CD4-positive, alpha-beta memory T cell (primary cell): ENCODE data around the gene KCNN2. TPM values are rescaled to one million over a fixed set of nuclear protein-coding genes. Genes with fewer than 3 reads are reported as not detected.

ENCODE experiments used
- CTCF ChIA-PET: fragments of 350-600 bp; sonication (Branson Sonifier 250); formaldehyde crosslinking; loops from one replicate; lab custom pipeline; 2021; ENCODE audit warnings: inconsistent platforms; ENCODE audit not compliant: partially characterized antibody; lab: Charles Lee
- POLR2A ChIA-PET: fragments of 350-600 bp; sonication (Branson Sonifier 250); formaldehyde crosslinking; loops from one replicate; lab custom pipeline; 2021; ENCODE audit not compliant: partially characterized antibody; lab: Charles Lee
- DNase-seq, 5 donors: peaks; one replicate each; pipeline versions ENCODE4 v3.0.0 to v3.0.0-alpha.2; 2020 to 2022; ENCODE audit warnings: mixed read lengths in 1 of 5
- H3K27ac ChIP-seq: one replicate; pipeline ENCODE4 v1.7.0; 2013; ENCODE audit warnings: low read depth, low read length
- H3K27me3 ChIP-seq: 2 replicates; pipeline ENCODE4 v1.7.0; 2013; ENCODE audit warnings: mild to moderate bottlenecking, low read length, moderate library complexity; ENCODE audit not compliant: insufficient read depth
- H3K36me3 ChIP-seq: 2 replicates; pipeline ENCODE4 v1.7.0; 2013; ENCODE audit warnings: mild to moderate bottlenecking, low read length, moderate library complexity; ENCODE audit not compliant: insufficient read depth
- H3K4me1 ChIP-seq: 2 replicates; pipeline ENCODE4 v1.7.0; 2013; ENCODE audit warnings: mild to moderate bottlenecking, low read length, moderate library complexity; ENCODE audit not compliant: insufficient read depth
- H3K4me3 ChIP-seq, 2 donors: one replicate each; pipeline ENCODE4 v1.7.0; 2013; ENCODE audit warnings: low read length in 2 of 2, mild to moderate bottlenecking in 1 of 2
- H3K9me3 ChIP-seq, 2 donors: one replicate each; pipeline ENCODE4 v1.7.0; 2013; ENCODE audit warnings: low read length in 2 of 2, control low read depth in 1 of 2; ENCODE audit not compliant: control insufficient read depth in 1 of 2
- H3K27ac Mint-ChIP-seq, 7 donors: one replicate each; pipeline ENCODE4 v1.8.0; 2020 to 2021; ENCODE audit warnings: mixed read lengths in 7 of 7, mild to moderate bottlenecking in 6 of 7, inconsistent platforms in 3 of 7, moderate library complexity in 3 of 7
- H3K27me3 Mint-ChIP-seq, 2 donors: one replicate each; pipeline ENCODE4 v1.8.0; 2020 to 2021; ENCODE audit warnings: mixed read lengths in 2 of 2
- H3K36me3 Mint-ChIP-seq, 2 donors: one replicate each; pipeline ENCODE4 v1.8.0; 2020 to 2021; ENCODE audit warnings: mixed read lengths in 2 of 2, inconsistent platforms in 1 of 2, mild to moderate bottlenecking in 1 of 2
- H3K4me1 Mint-ChIP-seq, 4 donors: one replicate each; pipeline ENCODE4 v1.8.0; 2020 to 2021; ENCODE audit warnings: mixed read lengths in 4 of 4, mild to moderate bottlenecking in 1 of 4
- H3K4me3 Mint-ChIP-seq, 8 donors: one replicate each; pipeline ENCODE4 v1.8.0; 2020 to 2021; ENCODE audit warnings: mixed read lengths in 8 of 8, mild to moderate bottlenecking in 7 of 8, moderate library complexity in 6 of 8, inconsistent platforms in 3 of 8
- H3K9me3 Mint-ChIP-seq, 8 donors: one replicate each; pipeline ENCODE4 v1.8.0; 2020 to 2021; ENCODE audit warnings: mixed read lengths in 8 of 8, mild to moderate bottlenecking in 5 of 8, inconsistent platforms in 3 of 8, moderate library complexity in 1 of 8
- intact Hi-C: fragments of 100-400 bp; cut with micrococcal nuclease; formaldehyde crosslinking; loops from one replicate; pipeline ENCODE4 v1.15.1; 2023
- polyA plus RNA-seq, 2 donors: library from polyadenylated mRNA; unstranded; fragments of 300-500 nt; fragmentation: Illumina TruSeq; gene quantifications; one replicate each; pipeline ENCODE4 v1.2.3, GENCODE V29; 2021
- total RNA-seq, 2 experiments: library from RNA; stranded (reverse); gene quantifications; one replicate each; pipeline ENCODE4 v1.2.3, GENCODE V29; 2021

The KCNN2 gene
- total and polyA plus RNA-seq, 4 experiments from 2014 or later, result not detected

- H3K9me3 Mint-ChIP-seq, result peaks cover 0 to 3% (median 0%) of the 10 kb centered on the region in 8 donors
- ChIA-PET CTCF (no interaction called here), POLR2A (no interaction called here)
- no peak overlapping the region for H3K27ac Mint-ChIP-seq
- Histone ChIP-seq H3K27ac (no peak overlapping the region), H3K9me3 (no peaks in the 10 kb centered on the region), H3K4me1 (no peaks in the 10 kb centered on the region), H3K36me3 (no peaks in the 10 kb centered on the region), H3K27me3 (no peaks in the 10 kb centered on the region), H3K4me3 (no peak overlapping the region)
- intact Hi-C loops, result no loop called here
- no peaks in the 10 kb centered on the region for H3K36me3 Mint-ChIP-seq
- DNase-seq, result no peak
- H3K4me1 Mint-ChIP-seq, result no peaks in the 10 kb centered on the region
- no peak overlapping the region for H3K4me3 Mint-ChIP-seq
- no peaks in the 10 kb centered on the region for H3K27me3 Mint-ChIP-seq
Measured at GRCh38 chr5:114325541-114325940, 36.3 kb upstream of the KCNN2 start.

- no peaks in the 10 kb centered on the region for H3K4me1 ChIP-seq
- H3K4me3 ChIP-seq, result no peak overlapping the region
- CTCF ChIA-PET, result no interaction called here
- H3K9me3 ChIP-seq, result no peaks in the 10 kb centered on the region
- Mint-ChIP-seq H3K27ac (no peak overlapping the region), H3K36me3 (no peaks in the 10 kb centered on the region), H3K4me3 (no peak overlapping the region), H3K4me1 (no peaks in the 10 kb centered on the region), H3K9me3 (peaks cover 0 to 2% (median 0%) of the 10 kb centered on the region in 8 donors), H3K27me3 (no peaks in the 10 kb centered on the region)
- H3K27me3 ChIP-seq, result no peaks in the 10 kb centered on the region
- intact Hi-C loops, result no loop called here
- POLR2A ChIA-PET, result no interaction called here
- no peak for DNase-seq
- no peaks in the 10 kb centered on the region for H3K36me3 ChIP-seq
- no peak overlapping the region for H3K27ac ChIP-seq
Measured at GRCh38 chr5:114327474-114327873, 34.4 kb upstream of the KCNN2 start.

GRCh38 chr5:114327987-114328386, 33.9 kb upstream of the KCNN2 start:
- intact Hi-C loops, result no loop called here
- Mint-ChIP-seq H3K36me3 (no peaks in the 10 kb centered on the region), H3K27ac (no peak overlapping the region), H3K9me3 (peaks cover 0 to 2% (median 0%) of the 10 kb centered on the region in 8 donors), H3K4me3 (no peak overlapping the region), H3K27me3 (no peaks in the 10 kb centered on the region), H3K4me1 (no peaks in the 10 kb centered on the region)
- no peaks in the 10 kb centered on the region for H3K27me3 ChIP-seq
- H3K27ac ChIP-seq, result no peak overlapping the region
- no peaks in the 10 kb centered on the region for H3K9me3 ChIP-seq
- no peak for DNase-seq
- no peaks in the 10 kb centered on the region for H3K36me3 ChIP-seq
- H3K4me1 ChIP-seq, result no peaks in the 10 kb centered on the region
- POLR2A ChIA-PET, result no interaction called here
- no peak overlapping the region for H3K4me3 ChIP-seq
- CTCF ChIA-PET, result no interaction called here

GRCh38 chr5:114330916-114331531, 30.8 kb upstream of the KCNN2 start:
- Mint-ChIP-seq H3K4me3 (no peak overlapping the region), H3K27me3 (no peaks in the 10 kb centered on the region), H3K36me3 (no peaks in the 10 kb centered on the region), H3K4me1 (no peaks in the 10 kb centered on the region), H3K9me3 (no peaks in the 10 kb centered on the region), H3K27ac (no peak overlapping the region)
- no peaks in the 10 kb centered on the region for H3K4me1 ChIP-seq
- DNase-seq, result no peak
- H3K4me3 ChIP-seq, result no peak overlapping the region
- ChIA-PET CTCF (no interaction called here), POLR2A (no interaction called here)
- H3K9me3 ChIP-seq, result no peaks in the 10 kb centered on the region
- H3K27ac ChIP-seq, result no peak overlapping the region
- H3K36me3 ChIP-seq, result no peaks in the 10 kb centered on the region
- intact Hi-C loops, result no loop called here
- no peaks in the 10 kb centered on the region for H3K27me3 ChIP-seq

- peaks cover 0 to 3% (median 0%) of the 10 kb centered on the region in 8 donors for H3K9me3 Mint-ChIP-seq
- ChIA-PET POLR2A (no interaction called here), CTCF (no interaction called here)
Measured at GRCh38 chr5:114332493-114332892, 29.4 kb upstream of the KCNN2 start.

GRCh38 chr5:114332925-114333324, 28.9 kb upstream of the KCNN2 start:
- Histone ChIP-seq H3K27me3 (no peaks in the 10 kb centered on the region), H3K36me3 (no peaks in the 10 kb centered on the region), H3K4me1 (no peaks in the 10 kb centered on the region), H3K27ac (no peak overlapping the region), H3K4me3 (no peak overlapping the region), H3K9me3 (no peaks in the 10 kb centered on the region)
- Mint-ChIP-seq H3K4me1 (no peaks in the 10 kb centered on the region), H3K9me3 (peaks cover 0 to 3% (median 0%) of the 10 kb centered on the region in 8 donors), H3K27me3 (no peaks in the 10 kb centered on the region), H3K36me3 (no peaks in the 10 kb centered on the region), H3K27ac (no peak overlapping the region), H3K4me3 (no peak overlapping the region)
- CTCF ChIA-PET, result no interaction called here
- DNase-seq, result no peak
- POLR2A ChIA-PET, result no interaction called here
- intact Hi-C loops, result no loop called here

More at GRCh38 chr5:114332493-114332892, 29.4 kb upstream of the KCNN2 start:
- Histone ChIP-seq H3K4me1 (no peaks in the 10 kb centered on the region), H3K9me3 (no peaks in the 10 kb centered on the region), H3K36me3 (no peaks in the 10 kb centered on the region), H3K27me3 (no peaks in the 10 kb centered on the region), H3K4me3 (no peak overlapping the region), H3K27ac (no peak overlapping the region)
- H3K4me3 Mint-ChIP-seq, result no peak overlapping the region
- H3K4me1 Mint-ChIP-seq, result no peaks in the 10 kb centered on the region
- no peak for DNase-seq
- H3K27ac Mint-ChIP-seq, result no peak overlapping the region
- H3K27me3 Mint-ChIP-seq, result no peaks in the 10 kb centered on the region
- H3K36me3 Mint-ChIP-seq, result no peaks in the 10 kb centered on the region
- intact Hi-C loops, result no loop called here

GRCh38 chr5:114335391-114335790, 26.5 kb upstream of the KCNN2 start:
- Mint-ChIP-seq H3K9me3 (peaks cover 0 to 4% (median 1%) of the 10 kb centered on the region in 8 donors), H3K36me3 (no peaks in the 10 kb centered on the region), H3K27ac (no peak overlapping the region), H3K4me1 (no peaks in the 10 kb centered on the region), H3K27me3 (no peaks in the 10 kb centered on the region), H3K4me3 (no peak overlapping the region)
- ChIA-PET CTCF (no interaction called here), POLR2A (no interaction called here)
- intact Hi-C loops, result no loop called here
- H3K36me3 ChIP-seq, result no peaks in the 10 kb centered on the region
- H3K27ac ChIP-seq, result no peak overlapping the region
- no peaks in the 10 kb centered on the region for H3K9me3 ChIP-seq
- no peak for DNase-seq
- H3K27me3 ChIP-seq, result no peaks in the 10 kb centered on the region
- H3K4me1 ChIP-seq, result no peaks in the 10 kb centered on the region
- H3K4me3 ChIP-seq, result no peak overlapping the region
